Adrenal gland (tissue), 5 donors: ENCODE data around the gene STIP1.

Experiments used
- CTCF ChIP-seq, 6 experiments: fragments of 450-650 bp in 4 of 6; fragments of 200-600 bp in 2 of 6; sonication (generic) in 1 of 6; IDR thresholded peaks; 1 replicate in 5 of 6; 2 replicates in 1 of 6; pipeline versions ENCODE4 v1.5.1 to v1.8.0; 2016 to 2021; ENCODE audit warnings: antibody characterized with exemption in 6 of 6, mild to moderate bottlenecking in 2 of 6, moderate library complexity in 1 of 6
- POLR2A ChIP-seq, 2 donors: fragments of 450-650 bp; IDR thresholded peaks; one replicate each; pipeline ENCODE4 v1.6.1; 2017; ENCODE audit warnings: antibody characterized with exemption in 2 of 2, mild to moderate bottlenecking in 2 of 2, moderate library complexity in 1 of 2
- donor health status: DM: no; HTN: no; CAD: no.

GRCh38 chr11:64232182-64232966 lies 46.4 kb downstream of the STIP1 start:
- TF ChIP-seq POLR2A (IDR thresholded peaks at IDR 0.05) (no peak), CTCF (IDR thresholded peaks at IDR 0.05) (no peak)
